ENCODE results near the gene ACE. TPM values are rescaled to one million over a fixed set of nuclear protein-coding genes. Genes with fewer than 3 reads are reported as not detected.

ACE gene
- total and polyA plus RNA-seq, 2 experiments from 2014 or later, result 0.82 to 9.1 TPM

DNA sequence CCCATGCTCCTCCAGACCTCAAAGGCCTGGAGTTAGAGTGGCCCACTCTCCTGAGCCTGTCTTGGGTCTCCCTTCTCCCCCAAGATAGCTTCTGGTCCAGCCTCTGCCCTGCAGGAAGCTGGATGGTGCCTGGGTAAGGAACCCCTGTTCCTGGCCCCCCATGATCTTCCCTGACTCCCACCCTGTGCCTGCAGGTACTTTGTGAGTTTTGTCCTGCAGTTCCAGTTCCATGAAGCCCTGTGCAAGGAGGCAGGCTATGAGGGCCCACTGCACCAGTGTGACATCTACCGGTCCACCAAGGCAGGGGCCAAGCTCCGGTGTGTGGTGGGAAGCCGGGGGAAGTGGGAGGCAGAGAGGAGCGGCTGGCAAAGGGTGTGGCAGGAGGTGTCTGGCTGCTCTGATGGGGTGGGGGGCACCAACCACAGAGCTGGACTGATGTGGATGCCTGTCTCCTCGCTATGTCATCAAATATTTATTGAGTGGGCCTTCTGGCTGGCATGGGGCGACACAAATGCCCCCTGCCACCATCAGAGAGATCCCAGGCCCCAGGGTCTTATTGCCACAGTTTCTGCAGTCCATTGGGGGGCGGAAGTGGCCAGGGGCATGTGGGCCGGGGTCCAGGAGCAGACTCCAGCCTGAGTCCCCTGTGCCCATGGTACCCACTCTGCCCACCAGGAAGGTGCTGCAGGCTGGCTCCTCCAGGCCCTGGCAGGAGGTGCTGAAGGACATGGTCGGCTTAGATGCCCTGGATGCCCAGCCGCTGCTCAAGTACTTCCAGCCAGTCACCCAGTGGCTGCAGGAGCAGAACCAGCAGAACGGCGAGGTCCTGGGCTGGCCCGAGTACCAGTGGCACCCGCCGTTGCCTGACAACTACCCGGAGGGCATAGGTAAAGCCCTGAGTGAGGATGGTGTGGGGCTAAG lies 7.1 kb downstream of the ACE start (continued):
- TF ChIP-seq ZNF114 (CRISPR knock-in tag; IDR thresholded peaks at IDR 0.05) (no peak), ZNF331 (CRISPR knock-in tag; IDR thresholded peaks at IDR 0.05; ENCODE audit: low read depth) (no peak), CREB1 (CRISPR knock-in tag; IDR thresholded peaks at IDR 0.05; ENCODE audit: low read depth) (no peak), ETS1 (IDR thresholded peaks at IDR 0.05) (no peak), EZH2 (IDR thresholded peaks at IDR 0.05; ENCODE audit: low read depth, unreplicated experiment) (no peak), EZH2phosphoT487 (IDR thresholded peaks at IDR 0.05; ENCODE audit: unreplicated experiment) (no peak), JUNB (IDR thresholded peaks at IDR 0.05; ENCODE audit: unreplicated experiment) (no peak)

DNA sequence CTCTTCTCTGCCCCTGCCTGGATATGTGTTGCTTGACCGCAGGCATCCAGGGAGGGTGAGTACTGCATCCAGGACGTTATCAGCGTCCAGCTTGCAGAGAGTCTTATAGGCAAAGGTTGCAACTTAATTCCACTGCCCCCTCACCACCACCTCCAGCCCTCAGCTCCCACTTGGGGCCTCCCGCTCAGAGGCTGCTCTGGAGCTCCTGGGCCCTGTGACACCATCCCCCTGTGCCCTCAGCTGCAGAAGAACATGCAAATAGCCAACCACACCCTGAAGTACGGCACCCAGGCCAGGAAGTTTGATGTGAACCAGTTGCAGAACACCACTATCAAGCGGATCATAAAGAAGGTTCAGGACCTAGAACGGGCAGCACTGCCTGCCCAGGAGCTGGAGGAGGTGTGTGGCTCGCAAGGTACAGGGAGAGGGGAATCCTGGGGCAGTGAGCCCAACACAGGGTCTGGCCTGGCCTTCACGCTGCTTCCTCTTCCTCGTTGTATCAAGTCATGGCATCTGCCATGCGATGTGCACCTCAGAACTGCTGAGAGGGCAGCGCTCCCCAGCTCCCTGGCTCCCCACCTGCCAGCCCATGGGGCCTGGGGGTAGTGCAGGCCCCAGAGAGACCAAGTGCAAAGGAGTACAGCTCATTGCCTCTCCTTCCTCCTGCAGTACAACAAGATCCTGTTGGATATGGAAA lies 9.6 kb downstream of the ACE start:
- no peaks in the 10 kb centered on the region; the same call in 2 of the 3 replicates for H3K36me3 Mint-ChIP-seq (ENCODE audit: low read depth)
- H3K4me3 Mint-ChIP-seq, result no peak overlapping the region
- no peaks in the 10 kb centered on the region for H3K9me3 Mint-ChIP-seq
- Histone ChIP-seq H3K27ac (ENCODE audit: low read depth) (no peak overlapping the region), H3K36me3 (ENCODE audit: insufficient read depth) (no peaks in the 10 kb centered on the region), H3F3A (replicated peaks; ENCODE audit: low read depth) (no peaks in the 10 kb centered on the region), H3K4me2 (no peak overlapping the region), H3K9me2 (ENCODE audit: insufficient read depth) (no peaks in the 10 kb centered on the region), H3K4me1 (ENCODE audit: insufficient read depth) (no peaks in the 10 kb centered on the region), H3K27me3 (ENCODE audit: insufficient read depth) (no peaks in the 10 kb centered on the region), H3K4me3 (no peak overlapping the region), H2AFZ (no peak overlapping the region), H4K20me1 (replicated peaks; ENCODE audit: insufficient read depth) (no peaks in the 10 kb centered on the region), H3K79me2 (replicated peaks; ENCODE audit: insufficient read depth) (no peaks in the 10 kb centered on the region)
- no peak for TF ChIP-seq POLR2AphosphoS5 (IDR thresholded peaks at IDR 0.05; ENCODE audit: low read depth)
- TF ChIP-seq, protein P1, sequence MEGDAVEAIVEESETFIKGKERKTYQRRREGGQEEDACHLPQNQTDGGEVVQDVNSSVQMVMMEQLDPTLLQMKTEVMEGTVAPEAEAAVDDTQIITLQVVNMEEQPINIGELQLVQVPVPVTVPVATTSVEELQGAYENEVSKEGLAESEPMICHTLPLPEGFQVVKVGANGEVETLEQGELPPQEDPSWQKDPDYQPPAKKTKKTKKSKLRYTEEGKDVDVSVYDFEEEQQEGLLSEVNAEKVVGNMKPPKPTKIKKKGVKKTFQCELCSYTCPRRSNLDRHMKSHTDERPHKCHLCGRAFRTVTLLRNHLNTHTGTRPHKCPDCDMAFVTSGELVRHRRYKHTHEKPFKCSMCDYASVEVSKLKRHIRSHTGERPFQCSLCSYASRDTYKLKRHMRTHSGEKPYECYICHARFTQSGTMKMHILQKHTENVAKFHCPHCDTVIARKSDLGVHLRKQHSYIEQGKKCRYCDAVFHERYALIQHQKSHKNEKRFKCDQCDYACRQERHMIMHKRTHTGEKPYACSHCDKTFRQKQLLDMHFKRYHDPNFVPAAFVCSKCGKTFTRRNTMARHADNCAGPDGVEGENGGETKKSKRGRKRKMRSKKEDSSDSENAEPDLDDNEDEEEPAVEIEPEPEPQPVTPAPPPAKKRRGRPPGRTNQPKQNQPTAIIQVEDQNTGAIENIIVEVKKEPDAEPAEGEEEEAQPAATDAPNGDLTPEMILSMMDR (conservative IDR thresholded peaks at IDR 0.05; ENCODE audit: low read depth in 2 of 2), result no peak
- no peak for TF ChIP-seq ETS1 (IDR thresholded peaks at IDR 0.05)
- TF ChIP-seq ZNF331 (CRISPR knock-in tag; IDR thresholded peaks at IDR 0.05; ENCODE audit: low read depth), result no peak
- no peak for TF ChIP-seq REST (IDR thresholded peaks at IDR 0.05; ENCODE audit: unreplicated experiment)
- no peak for TF ChIP-seq EZH2 (IDR thresholded peaks at IDR 0.05; ENCODE audit: low read depth, unreplicated experiment)
- ATAC-seq (no peak), DNase-seq (ENCODE audit: low spot score) (no peak)
- H3K4me1 Mint-ChIP-seq, result peaks cover 6% of the 10 kb centered on the region; the same call in 2 of the 3 replicates
- no peak overlapping the region for H3K27ac Mint-ChIP-seq
- H3K27me3 Mint-ChIP-seq (ENCODE audit: insufficient read depth, low read depth, poor library complexity), result peaks cover 10% of the 10 kb centered on the region
